Measurements from ENCODE around the gene CNTNAP1.

CNTNAP1 gene

DNA sequence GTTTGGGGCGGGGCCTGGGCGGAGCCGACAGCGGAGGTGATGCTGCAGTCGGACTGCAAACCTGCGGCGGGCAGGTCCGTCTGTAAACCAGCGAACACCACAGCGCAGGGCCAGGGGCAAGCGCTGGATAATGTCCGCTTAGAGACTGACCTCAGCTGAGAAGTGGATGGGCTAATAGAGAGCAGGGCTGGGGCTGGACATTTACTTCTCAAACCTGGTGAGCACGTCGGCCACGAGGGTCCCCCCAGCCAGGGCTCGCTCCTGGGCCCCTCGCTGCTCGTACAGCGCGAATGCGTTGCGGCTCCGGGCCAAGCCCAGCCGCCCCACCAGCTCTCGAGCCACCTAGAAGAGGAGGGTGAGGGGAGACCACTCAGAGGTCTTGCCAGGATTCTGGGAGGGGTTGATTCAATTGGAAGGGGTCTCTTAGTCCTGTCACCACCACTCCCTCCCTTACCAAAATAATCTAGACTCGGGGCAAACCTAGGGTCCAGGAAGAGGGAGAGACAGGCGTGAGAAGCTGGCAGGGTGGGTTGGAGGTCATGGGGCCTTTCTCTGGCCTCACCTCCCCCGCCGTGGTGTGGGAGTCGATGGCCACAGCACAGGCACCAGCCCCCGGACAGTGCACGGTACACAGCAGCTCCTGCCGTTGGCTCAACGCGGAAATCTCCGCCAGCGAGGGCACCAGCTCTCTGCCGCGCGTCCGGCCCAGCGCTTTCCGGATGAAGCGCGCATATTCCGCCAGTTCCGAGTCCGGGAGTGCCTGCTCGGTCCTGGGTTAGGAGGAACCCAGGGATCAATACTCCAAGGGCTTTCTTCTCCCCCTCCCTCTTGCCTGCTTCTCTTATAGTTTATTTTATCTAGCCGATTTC is 11.3 kb upstream of the CNTNAP1 start:
- no peak for DNase-seq

DNA sequence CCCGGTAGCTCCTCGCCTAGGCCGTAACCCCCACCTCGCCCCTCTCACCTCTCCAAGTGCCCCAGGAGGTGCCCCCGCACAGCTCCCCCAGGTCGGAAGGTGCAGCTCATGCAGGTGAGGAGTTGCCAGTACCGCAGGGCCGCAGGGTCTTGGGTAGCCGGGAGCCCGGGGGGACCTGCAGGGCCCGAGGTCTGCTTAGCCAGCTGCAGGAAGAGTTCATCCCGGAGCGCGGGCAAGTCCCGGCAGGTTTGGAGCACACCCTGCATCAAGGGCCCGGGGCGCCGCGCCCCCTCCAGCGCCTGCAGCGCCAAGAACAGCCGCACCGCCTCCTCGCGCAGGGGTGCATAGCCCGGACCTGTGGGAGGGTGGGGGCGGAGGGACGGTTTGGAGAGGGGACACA is 10.3 kb upstream of the CNTNAP1 start:
- no peak for DNase-seq

GRCh38 chr17:42673266-42673884 is 9.0 kb upstream of the CNTNAP1 start:
- no peak for DNase-seq

- DNase-seq = peak; percentile 48
Measured at GRCh38 chr17:42673885-42674754, 8.2 kb upstream of the CNTNAP1 start.

DNA sequence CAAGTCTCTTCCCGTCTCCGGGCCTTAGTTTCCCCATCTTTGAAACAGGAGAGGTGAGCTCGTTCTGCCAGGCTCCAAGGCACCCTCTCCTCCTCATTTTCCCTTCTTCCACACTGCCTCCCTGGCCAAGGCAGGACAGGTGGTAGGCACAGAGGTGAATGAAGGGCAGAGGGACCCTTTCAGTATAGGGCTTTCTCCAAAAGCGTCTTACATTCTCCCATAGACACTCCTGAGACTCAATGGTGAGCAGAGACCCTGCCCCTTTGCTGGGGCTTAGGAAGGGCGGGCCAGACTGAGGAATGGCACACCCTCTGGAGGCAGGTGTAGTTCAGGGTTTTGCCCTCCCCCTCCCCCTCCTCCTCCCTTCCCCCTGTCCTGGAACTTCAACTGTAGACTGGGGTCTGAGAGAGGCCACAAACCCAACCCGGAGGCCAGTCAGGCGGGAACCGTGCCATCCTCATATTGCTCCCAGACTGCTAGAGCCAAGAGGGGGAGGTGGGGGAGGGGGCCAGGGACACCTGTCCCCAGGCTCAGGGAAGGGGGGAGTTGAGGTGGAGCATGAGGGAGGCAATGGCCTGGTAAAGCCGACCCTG is 7.5 kb upstream of the CNTNAP1 start:
- DNase-seq = no peak

DNA sequence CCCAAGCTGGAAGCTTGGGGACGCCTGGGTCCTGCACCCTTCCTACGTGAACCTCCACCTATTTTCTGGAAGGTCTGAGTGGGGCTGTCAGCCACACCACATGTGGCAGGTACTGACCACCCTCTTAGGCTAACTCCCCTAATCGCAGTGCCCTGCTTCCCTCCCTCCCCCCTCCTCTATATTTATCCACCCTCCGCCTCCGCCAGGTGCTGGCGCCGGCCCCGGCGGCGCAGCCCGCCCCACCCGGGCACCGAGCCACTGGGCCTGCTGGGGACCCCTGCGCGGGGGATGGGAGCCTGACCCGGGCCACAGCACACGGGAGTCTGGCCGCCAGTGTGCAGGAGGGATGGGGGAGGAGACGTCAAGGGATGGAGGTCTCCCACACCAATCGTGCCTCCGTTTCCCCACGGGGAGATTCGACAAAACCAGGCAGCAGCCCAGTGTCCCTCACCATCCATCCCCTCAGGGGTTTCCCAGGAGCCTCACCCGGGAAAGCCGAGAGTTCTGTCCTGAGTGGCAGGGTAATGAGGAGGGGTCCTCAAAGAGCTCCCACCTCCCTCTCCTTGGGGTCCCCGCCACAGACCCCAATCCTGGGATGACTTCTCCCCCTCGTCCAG is 6.9 kb upstream of the CNTNAP1 start:
- no peak for DNase-seq

- DNase-seq = peak; percentile 11
Measured at GRCh38 chr17:42675965-42676423, 6.3 kb upstream of the CNTNAP1 start.

DNA sequence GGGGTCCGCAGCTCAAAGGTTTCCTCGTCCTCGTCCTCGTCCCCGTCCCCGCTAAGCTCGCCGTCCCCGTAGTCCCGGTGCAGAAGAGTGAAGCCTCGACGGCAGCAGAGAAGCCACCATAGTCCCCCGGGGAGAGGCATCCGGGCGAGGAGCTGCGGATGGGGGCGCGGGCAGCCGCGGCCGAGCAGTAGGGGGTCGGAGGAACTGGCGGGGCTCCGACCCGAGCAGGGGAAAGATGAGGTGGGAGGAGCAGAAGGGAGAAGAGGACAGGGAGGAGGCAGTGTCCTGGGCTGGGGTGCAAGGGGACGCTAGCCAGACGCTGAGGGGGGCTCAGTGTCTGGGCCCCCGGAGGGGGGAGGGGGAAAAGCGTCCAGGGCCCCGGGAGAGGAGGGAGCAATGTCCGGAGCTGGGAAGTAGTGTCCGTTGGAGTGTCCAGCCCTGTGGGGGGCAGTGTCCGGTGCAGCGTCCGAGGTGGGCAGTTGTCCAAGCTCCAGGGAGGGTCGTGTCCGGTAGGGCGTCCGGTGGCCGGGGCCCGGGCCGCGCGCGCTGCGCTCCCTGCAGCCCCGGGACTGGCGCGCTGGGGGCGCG is 5.8 kb upstream of the CNTNAP1 start, which contains the start of gene PLEKHH3:
Gene PLEKHH3 (minus strand): TSS at position 571 of the 588 bp plus-strand sequence. CDS start 431 bp downstream, at position 140.
- peak; percentile 19 for DNase-seq

DNA sequence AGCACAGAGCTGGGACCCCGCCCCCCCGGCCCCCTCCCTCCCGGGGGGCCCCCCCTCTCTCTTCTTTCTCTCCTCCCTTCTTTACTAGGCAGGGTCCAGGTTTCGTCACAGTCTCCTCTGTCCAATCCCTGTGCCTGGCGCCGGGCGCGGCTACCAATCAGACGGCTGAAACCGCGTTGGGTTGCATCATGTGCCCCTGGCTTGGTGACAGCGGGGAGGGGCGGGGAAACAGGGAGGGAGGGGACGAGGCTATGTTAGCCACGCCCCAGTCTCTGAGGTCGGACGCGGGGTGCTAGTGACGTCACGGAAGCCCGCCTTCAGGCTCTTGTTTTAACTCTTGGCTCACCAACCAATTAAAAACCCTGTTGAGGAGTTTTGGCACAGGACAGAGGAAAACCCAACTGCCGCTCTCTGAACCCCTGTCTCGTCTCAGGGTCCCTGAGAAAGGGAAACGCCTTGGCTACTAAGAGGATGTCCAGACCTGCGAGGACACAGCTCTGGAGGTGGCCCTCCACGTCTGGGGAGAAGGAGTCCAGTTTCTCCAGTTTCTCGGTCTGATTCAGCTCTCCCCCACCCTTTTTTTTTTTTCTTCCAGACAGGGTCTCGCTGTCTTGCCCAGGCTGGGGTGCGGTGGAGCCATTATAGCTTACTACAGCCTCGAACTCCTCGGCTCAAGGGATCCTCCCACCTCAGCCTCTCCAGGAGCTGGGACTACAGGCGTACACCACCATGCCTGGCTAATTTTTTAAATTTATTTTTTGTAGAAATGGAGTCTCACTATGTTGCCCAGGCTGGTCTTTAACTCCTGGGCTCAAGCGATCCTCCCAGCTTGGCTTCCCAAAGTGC is 5.1 kb upstream of the CNTNAP1 start:
- DNase-seq = peak; percentile 99

DNA sequence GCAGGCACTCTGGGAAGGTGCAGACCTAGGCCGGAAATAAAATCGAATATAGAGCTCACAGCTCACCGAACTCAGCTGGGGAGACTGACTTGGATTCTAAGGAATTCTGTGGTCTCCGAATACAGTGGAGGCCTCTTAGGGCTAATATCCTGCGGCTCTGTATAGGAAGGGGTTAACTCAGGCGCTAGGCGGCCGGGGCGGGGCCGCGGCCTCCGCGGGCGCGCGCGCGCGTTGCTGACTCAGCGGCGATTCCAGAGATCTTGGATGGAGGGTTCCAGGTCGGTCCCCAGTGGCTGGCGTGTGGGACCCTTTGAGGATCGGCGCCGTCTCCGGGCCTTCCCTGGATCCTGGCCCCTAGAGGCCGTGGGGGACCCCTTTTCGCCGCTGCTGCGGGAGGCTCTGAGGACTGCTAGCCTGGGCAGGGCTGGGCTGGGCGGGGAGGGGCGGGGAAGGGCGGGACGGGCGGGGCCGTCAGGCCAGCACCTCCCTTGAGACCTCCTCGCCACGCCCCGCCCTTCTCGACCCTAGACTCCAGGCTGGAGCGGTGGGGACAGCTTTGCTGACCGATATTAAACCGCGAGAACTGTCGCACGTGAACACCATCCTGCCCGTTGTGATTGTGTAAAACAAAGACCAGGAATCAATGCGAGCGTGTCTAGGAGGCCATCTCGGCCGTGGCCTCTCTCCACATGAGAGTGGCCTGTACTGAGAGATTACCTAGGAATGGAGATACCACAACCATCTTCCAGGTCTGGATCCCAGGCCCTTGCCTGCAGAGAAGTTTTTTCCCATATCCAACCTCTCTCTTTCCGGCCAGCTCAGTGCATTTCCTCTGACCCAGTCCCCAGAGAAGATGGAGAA is 4.2 kb upstream of the CNTNAP1 start:
- DNase-seq = peak; percentile 78

DNA sequence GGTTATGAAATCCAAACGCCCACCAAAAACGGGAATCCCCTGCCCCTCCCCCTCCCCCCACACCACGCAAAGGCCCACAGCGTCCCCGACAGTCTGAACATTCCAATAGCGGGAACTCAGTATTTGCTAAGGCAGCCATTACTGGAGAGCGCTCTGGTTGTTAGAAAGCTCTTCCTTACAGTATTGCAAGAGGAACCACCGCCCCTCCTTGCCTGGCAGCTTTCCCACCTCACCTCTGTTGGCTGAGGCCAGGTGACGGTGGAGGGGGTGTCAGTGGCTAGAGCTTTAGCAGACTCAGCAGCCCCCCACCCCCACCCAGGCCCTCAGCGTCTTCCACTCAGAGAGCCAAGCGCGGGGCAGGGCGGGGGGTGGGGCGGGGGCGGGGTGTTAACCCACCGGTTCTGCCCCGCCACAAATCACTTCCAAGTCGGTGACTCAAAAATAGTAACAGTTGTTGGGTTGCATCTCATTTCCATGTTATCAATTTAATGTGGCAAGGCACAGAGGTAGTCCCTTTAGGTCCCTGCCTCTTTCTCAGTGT is 3.3 kb upstream of the CNTNAP1 start:
- DNase-seq = peak; percentile 49

- DNase-seq = peak; percentile 83
Measured at GRCh38 chr17:42679492-42680330, 2.6 kb upstream of the CNTNAP1 start.

- no peak for DNase-seq
Measured at GRCh38 chr17:42680331-42680808, 2.0 kb upstream of the CNTNAP1 start.

DNA sequence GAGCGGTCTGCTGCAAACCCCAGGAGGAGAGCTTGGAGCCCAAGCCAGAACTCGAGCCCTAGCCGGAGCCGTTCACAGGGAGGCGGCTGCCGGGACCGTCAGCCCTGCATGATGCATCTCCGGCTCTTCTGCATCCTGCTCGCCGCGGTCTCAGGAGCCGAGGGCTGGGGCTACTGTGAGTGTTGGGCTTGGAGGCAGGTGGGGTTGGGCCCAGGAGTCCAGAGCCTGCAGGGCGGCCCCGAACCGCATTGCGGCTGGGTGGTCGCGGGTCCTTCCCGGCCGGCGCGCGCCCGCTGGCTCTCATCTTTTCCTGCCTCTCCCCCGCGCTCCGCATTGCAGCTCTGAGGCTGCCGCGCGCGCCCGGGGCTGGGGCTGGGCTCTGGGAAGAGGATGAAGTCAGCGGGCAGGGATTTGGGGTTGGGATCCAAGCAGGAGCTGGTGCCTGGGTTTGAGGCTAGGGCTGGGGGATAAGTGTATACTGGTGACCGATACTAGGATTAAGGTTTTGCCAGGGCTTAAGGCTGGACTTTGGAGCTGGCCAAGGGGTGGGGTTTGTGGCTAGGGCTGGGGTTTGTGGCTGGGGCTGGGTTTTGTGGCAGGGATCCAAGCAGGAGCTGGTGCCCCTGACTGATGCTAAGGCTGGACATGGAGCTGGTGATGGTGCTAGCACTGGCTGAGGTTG is 532 bp downstream of the CNTNAP1 start:
- DNase-seq = peak; percentile 13

DNA sequence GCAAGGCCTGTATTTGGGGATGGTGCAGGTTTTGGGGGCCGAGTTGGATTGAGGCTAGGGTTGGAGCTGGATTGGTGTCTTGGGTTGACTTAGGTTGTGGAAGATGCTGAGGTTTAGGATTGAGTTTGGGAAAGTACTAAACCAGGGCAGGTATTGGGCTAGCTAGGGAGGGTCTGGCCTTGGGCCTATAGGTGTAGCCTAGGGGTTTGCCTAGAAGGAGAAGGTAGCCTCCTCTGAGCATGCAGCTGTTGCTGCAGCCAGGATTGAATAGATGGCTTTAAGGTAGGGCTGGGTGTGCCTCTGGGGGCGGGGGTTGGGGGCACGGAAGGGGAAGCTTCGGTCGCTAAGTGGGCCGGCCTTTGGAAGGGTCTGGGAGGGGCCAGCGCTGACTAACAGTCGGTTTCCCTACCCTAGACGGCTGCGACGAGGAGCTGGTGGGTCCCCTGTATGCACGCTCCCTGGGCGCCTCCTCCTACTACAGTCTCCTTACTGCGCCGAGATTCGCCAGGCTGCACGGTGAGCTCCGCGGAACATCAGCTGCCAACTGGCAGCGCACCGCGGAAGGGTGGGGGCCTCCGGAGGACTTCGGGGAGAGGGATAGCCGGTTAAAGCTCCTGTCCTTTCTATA is 1.2 kb downstream of the CNTNAP1 start:
- DNase-seq = no peak

DNA sequence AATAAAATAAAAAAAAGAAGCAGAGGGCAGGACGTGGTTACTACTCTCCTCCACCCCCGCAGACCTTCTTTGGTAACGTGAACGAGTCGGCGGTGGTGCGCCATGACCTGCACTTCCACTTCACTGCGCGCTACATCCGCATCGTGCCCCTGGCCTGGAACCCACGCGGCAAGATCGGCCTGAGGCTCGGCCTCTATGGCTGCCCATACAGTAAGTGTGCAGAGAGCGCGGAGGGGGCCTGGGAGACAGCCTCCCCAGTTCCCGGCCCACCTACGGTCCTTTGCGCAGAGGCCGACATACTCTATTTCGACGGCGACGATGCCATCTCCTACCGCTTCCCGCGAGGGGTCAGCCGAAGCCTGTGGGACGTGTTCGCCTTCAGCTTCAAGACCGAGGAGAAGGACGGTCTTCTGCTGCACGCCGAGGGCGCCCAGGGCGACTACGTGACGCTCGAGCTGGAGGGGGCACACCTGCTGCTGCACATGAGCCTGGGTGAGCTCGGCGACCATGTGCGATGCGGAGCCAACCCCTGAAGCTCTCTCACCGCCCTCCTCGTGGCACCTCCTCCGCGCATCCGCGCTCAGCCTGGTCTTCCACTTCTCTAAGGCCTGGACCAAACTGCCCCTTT is 2.7 kb downstream of the CNTNAP1 start:
- no peak for DNase-seq

- no peak for DNase-seq
Measured at GRCh38 chr17:42685831-42686230, 3.5 kb downstream of the CNTNAP1 start.
